GM21737 (cell line): ENCODE results near the gene EBF3.

Experiments used
- ATAC-seq: cut with Tn5 transposase; IDR thresholded peaks from one replicate; pipeline ENCODE4 v1.9.1; 2021; ENCODE audit warnings: mild to moderate bottlenecking, moderate library complexity; ENCODE audit not compliant: unreplicated experiment

EBF3 gene

DNA sequence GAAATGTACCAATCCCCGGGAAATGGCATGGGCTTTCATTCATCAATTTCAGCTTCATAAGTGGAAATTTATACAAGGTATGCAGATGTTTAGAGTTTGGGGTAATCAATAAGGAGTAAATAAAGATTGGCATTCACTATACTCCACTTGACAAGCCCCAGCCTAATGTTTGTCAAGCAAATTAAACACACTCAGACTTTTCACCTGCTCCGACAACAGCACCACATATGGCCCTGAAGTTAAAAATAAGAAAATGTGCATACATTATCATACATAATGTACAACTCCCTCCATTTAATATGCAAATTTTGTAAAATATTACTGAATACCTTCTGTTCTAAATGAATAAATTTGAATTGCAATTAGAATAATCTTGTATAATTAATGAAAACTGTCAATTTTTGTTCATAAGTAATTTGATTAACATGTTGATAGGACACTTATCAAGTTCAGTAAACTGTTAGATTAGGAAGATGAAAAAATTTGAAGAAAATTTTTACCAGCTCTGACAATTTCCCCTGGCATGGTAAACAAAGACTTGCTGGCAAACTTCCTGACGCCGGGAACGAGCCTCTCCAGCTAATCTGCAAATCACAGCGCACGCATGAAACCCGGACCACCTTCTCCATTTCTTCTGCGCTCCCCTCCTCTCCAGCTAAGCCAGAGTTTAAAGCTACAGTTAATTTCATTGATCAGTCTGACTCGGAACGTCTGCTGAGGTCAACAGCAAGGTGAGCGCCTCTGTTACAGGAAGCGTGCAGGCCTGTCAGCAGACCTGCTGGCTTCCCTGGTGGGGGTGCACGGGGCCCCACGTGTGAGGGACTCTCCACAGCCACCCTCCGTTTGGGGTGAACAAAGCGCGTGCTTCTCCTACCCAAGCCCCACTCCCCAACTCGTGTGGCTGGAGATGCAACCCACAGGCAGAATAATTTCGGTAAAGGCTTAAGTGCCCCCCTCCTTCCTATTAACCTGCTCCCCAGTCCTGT lies 70.7 kb downstream of the EBF3 start:
- ATAC-seq, result no peak

DNA sequence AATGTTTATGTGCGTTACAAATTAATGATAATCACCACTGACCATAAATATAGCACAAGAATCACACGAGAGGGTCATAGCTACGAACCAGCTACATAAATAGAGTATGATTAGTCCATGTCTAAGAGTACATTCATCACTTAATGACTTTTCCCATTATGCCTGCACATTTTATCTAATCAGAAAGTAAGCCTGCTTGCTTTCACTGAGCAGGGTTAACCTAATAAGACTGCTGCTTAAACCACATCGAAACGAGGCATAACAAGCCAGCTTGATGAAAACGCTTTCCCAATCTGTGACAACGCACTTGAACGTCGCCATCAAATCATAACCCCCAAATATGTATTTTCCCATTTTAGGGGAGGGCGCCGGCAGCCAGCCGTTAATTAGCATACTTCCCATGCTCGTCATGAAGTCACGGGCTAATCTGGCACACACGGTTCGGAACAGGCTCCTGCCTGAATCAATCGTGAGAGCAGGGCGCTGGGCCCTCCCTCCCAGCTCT lies 71.5 kb downstream of the EBF3 start:
- ATAC-seq, result no peak

DNA sequence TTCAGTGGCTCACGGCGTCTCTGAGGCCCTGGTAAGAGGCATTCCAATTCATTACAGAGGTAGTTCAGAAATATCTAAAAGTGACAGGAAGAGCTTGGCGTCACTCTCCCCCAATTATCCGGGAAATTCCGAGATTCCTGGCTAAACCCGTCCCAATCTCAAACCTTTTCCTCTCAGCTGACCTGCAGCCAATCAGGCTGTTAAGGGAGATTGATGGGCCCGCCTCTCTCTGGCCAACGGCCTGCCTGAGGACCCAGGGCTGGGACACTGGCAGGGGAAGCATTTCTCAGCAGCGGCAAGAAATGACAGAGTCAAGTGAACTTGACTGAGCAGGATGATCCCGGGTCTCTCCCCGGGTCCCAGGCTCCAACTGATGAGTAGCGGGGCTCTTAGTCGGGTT lies 72.3 kb downstream of the EBF3 start:
- no peak for ATAC-seq

DNA sequence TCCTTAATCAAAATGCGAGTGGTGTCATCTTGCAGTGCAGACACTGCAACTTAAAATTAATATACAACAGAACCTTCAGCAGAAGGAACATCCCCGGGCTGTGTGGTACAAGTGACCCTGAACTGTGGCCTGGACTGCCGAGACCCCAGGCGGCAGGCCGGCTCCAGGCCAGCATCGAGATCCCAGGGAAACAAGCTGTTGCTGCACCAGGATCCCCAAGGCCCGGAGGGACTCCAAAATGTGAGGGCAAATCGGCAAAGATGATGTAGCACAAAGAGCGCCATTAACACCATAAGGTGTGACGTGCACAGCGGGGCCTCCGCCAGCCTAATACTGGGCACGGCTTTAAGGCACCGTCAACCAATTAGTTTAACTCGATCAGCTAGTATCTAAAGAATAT lies 73.9 kb downstream of the EBF3 start:
- ATAC-seq, result no peak

DNA sequence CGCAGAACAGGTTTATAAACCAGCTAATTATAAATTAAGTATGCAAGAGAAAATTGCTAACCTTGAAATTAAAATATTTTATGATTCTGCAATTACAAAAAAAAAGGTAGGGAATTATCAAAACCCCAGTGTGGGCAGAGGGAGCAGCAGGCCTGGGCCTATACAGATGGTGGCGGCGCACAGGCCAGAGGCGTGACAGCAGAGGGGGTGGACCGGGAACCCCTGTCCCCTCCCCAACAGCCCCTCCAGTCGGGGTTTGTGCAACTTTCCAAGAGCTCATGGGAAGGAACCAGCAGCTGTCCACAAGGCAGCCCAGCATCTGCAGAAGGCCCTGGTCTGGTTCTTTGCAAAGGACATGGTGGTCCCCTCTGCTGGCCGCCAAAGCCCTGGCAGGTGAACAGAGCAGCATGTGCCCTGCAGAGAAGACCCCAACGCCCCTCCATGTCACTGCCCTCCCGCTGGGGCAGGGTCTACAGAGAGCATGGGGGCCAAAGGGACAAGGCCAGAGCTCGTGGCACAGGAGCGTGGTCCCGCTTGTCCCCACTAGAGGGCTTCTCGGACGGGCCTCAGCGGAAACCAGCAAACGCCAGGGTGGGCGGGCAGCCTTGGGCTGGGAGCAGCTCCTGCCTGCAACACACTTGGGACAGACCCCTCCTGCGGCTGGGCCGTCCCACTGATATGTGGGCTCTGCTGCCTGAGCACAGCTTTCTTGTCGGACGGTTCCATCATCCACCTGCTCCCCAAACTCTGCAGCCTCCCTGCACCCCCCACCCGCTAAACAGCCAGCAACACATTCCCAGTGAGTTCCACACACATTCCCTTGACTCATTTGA lies 75.1 kb downstream of the EBF3 start:
- no peak for ATAC-seq

DNA sequence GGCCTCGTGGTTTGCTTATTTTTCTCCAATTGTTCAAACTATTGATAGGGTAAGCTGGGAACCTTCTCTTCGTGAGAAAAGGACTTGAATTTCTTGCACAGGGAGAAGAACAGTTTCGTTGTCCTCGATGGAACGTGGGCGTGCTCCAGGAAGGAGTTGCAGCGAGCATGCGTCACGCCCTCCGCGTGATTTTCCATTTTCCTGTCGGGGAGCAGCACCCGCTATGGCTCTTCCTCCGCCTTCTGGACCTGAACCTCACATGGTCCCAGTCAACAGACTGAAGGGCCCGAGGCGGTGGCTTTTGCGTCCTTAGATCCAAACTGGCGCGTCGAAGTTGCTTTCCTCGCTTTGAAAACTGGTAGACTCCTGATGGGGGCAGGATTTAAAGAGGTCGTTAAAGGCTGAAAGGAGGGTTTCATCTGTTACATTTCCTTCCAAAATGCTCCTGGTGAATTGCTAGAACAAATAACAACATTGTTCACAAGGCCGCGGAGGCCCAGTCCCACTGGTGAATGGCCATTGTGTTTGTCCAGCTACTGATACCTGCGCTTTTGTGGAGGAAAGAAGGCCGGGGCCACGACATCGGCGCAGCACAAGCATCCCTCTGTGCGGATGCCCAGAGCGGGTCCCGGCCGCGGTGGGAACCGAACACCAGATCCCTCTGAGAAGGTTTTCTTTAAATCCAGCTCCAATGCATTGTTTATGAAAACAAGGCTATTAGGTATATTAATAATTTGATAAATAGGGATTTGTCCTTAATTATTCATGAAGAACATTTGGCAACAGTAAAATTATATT lies 75.9 kb downstream of the EBF3 start:
- no peak for ATAC-seq

DNA sequence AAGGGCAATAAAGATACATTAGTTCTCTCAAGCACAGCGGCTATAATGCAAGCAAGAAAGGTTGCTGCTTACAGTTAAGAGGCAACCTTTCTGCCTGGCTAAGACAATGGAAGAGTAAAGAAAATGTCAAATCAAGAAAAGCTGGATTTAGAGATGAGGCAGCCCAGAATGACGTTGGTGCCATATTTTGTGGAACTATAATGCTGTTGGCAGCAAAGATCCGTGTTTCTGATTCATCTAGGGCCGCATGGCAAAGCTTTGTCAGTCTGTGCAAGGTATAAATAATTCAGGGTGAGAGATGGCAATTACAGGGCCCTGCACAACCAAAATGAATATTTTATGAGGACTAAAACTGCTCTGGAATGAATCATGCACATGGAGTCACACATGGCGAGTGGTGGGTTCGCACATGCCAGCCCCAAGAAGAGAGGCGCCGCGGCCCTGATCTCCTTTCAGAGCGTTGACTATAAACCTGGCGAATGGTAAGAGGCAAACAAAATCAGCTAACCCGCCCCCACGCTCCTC lies 76.6 kb downstream of the EBF3 start:
- no peak for ATAC-seq

DNA sequence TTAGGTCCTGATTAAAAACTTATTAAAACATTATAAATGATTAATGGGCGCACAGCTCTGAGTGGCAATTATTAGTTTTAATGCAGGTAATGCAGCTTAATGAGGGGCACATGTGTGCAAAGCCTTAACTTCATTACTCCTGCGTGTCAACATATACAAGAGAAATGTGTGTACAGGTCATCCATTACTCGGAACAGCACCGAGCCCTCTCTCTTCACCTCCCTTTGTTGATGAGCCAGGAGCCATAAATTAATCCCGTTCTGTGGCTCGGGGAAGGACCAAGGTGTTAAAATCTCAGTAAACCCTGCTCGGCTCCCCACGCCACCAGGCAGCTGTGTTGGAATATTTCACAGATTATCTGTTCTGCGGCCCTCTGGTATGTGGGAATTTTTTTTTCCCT lies 77.8 kb downstream of the EBF3 start:
- ATAC-seq, result no peak

DNA sequence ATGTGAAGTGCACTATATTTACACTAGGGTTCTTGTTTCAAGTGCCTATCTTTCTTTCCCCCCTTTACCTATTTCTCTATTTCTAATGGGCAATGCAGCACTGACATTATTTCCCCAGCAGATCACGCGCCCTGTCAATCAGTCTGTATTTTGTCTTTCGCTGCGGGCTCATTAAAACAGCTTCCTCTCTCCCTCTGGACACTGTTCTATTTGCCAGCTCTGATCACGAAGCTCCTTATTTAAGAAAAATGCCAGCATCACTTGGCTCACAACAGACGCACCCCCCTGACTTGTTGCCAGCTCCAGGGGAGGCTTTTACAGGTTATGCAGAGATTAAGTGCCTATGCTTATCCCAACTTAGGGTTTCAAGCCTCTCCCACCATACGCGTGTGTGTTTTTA lies 78.5 kb downstream of the EBF3 start:
- no peak for ATAC-seq

DNA sequence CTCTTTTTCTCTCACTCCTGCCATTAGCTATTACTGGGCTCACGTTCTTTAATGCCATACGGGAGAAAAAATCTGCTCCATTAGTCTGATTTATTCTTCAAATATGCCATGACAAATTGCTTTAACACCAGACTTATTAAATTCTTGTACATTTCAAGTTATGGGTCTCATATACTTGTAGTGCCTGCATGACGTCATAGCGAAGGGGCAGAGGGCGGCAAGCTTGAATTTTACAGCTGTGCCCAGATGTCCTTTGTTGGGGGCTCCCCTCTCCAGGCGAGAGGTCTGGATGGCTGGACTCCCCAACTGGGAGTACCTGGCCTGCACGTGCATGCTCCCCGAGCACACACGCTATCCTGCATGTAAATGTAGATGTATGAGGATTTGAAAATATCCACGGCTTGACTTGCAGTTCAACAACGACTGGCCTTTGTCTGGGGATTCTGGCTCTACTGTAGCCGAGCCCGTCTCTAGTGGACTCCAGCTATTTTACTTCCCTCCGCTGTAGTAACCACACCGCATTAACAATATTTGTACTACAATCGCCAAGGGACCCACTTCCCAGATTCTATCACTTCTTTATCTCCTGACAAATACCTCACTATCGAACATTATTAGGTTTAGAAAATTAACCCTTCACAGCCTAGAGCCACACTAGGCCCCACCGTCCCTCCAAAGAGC lies 79.5 kb downstream of the EBF3 start:
- no peak for ATAC-seq

DNA sequence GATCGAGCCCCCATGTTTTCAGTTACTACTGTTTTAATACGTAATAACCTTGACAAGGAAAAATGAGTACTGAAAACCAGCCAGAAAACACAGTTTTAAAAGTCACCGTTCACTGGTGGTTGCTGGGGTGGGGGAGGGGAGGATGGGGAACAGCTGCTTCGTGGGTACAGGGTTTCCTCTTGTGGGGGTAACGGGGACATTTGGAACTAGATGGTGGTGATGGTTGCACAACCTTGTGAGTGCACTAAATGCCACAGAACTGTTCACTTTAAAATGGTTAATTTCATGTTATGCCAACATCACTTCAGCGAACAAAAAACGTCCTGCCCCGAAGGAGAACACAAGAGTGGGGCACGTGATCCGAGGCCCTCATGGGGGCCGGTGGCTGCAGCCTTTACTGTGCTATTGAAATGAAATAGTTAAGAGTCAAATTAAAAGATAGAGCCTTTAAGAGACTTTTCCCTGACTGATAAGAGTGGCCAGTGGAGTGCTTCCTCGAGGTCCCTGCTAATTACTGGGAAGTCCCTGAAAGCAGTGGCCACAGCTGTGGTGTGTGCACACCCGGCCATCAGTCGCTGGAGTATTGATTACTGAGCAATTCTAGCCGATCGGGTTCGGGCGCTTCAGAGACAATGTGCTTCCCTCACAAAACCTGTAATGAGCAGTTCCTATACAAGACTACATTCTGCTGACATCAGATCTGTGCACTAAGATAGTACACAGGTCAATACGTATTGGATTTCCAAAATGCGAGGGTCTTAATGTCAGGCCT lies 80.3 kb downstream of the EBF3 start:
- no peak for ATAC-seq

DNA sequence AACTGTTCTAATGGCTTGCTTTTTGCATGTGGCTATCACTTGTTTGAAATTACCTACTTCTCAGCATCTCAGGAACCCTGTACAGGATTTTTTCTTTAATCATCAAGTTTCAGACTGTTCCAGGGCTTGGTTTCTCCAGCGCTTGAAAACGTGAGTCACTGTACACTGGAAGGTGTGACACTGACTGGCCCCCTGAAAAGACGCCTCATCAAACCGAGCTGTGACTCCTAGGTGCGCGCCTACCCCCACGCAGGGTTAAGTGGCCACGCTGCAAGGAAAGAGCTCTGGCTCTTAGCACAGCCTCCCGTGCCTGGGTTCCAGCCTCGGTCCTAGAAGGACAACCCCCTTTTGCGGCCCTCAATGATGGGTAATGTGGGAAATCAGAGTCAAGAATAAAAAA lies 81.0 kb downstream of the EBF3 start:
- ATAC-seq, result no peak

DNA sequence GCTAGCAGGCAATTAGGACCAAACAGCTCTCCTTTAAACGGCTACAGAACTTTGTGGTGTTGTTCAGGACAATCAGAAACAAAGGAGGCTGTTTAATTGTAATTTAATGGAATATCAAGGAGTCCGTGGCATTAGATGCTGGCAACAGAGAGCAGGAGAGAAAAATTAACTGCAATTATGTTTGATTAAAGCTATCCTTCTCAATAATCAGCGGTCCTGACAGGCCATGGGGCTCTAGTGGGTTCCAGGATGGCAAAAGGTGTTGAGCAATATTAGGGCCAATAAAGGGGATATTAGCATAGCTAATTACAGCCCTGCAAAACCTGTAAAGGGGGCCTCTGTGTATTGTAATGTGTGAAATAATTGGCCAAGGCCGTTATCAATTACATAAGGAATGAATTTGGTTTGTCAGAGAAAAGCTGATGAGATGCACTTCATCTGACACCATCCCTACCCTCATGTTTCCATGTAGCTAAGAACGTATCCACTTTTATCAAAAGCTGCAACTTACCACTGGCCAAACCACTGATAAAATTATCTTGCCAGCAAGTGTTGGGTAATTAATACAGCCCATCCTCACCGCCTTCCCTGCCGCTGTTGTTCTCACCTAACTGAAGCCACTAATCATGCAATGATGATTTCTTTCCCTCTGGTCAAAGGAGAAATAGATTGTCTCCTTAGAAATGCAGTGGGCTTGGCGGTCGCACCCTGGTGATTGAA lies 81.6 kb downstream of the EBF3 start:
- ATAC-seq, result no peak

DNA sequence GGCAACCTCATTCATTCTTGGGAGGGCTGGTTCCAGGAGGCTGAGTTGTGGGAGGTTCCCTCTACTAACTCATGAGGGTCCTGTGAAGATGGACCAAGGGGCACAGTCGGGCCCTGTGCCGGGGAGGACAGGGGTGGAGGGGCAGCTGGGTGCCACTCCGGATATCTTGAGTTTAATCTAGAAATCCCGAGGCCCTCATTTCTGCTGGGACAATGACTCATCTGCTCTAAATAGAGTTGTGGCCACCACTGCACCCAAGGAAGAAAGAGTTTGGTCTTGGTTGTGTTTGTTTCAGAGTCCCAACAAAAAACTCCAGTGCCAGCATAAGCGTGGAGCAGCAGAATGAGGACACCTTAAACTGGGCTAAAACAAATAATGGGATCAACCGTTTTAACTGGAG lies 82.4 kb downstream of the EBF3 start:
- ATAC-seq, result no peak

DNA sequence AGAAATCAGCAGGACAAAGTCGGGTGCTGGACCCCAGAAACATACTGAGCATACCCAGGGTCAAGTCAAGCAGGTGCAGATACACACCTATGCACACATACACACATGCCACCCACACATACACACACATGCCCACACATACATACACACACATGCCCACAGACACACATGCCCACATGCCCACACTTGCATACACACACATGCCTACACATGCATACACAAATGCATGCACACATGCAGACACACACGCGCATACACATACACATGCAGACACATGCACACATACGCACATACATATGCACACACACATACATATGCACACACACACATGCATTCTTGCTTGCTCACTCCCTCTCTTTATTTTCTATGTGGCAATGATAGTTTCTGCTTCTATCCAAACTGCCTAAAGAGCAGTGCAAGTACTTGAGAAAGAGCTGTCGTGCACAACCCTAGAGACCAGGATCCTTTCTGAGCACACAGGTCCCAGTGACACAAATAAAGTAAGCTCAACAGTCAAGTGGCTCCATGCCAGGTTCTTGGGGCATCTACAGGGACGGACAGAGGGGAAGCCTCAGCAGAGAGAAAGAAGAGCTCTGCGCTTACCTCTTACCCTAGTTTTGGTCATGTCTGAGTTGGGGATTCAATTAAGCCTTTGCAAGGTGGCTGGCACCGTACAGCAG lies 83.7 kb downstream of the EBF3 start:
- ATAC-seq, result no peak

DNA sequence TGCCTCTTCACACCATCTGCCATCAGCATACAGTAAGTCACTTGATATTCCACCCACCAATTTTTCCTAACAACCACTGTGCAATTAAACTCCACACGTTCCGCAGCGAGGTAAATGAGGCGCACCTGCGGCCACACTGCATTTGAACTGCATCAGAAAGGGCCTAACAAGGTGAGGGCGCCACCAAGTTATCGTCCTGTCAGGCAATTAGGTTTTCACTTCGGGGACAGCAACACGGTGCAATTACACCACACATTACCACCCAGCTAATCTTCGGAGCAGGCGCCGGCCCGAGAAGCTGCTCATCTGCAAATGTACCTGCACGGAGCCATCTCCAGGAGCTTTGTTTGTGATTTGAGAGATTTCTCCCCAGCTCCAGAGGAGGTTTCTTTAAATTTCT lies 84.4 kb downstream of the EBF3 start:
- no peak for ATAC-seq

DNA sequence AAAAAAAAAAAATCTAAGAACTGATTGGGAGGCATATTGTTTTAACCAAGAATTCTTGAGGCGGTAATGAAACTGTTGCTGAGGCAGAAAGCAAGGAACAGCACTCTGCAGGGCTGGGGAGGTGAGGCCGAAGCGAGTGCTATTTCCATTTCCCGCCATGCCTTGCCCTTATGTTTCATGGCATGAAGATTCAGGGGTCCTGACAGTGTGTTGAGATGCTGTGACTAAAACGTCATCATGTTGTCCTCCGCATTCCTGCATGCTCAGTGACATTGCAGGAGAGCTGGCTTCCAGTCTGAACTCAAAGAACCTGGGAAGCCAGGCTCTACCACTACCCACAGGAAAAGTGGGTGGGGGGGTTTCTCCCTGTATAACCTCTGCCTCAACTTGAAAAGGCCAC lies 85.2 kb downstream of the EBF3 start:
- ATAC-seq, result no peak

DNA sequence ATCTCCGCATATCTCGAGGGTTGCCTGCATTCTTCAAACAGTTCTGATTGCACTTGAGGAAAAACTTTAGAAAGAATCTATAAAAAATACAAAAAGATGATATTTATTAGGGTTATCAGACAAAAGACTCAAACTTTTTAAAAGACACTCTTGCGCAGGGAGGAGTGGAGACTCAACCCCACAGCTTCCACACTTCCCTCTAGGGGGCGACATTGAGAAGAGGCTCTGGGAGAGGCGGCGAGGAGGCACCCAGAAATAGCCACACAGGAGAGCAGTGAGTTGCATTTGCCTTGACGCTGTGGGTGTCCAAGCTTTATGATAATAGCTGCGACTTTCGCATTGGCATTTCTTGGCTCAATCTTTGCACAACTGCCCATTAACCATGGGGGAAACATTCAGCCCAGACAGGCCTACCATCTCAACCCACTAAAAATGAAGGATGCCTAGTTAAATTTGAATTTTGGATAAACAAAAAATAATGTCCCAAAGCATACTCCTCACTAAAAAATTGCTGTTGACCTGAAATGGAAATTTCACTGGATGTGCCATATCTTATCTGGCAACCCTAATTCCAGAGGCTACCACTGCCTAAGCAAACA lies 86.2 kb downstream of the EBF3 start:
- ATAC-seq, result no peak
